Osteocyte (in vitro differentiated cells): Measurements from ENCODE around the gene DHRS12. TPM values are rescaled to one million over a fixed set of nuclear protein-coding genes. Genes with fewer than 3 reads are reported as not detected.

Experiments
- DNase-seq: peaks from one replicate; pipeline ENCODE4 v3.0.0; 2021; ENCODE audit warnings: mixed read lengths; ENCODE audit not compliant: unreplicated experiment; ENCODE audit errors: extremely low spot score
- H3K27ac Mint-ChIP-seq: one replicate; pipeline ENCODE4 v1.8.0; 2021; ENCODE audit warnings: mild to moderate bottlenecking, mixed read lengths; ENCODE audit not compliant: unreplicated experiment
- H3K27me3 Mint-ChIP-seq: one replicate; pipeline ENCODE4 v1.8.0; 2021; ENCODE audit warnings: mixed read lengths; ENCODE audit not compliant: unreplicated experiment
- H3K36me3 Mint-ChIP-seq: one replicate; pipeline ENCODE4 v1.8.0; 2021; ENCODE audit warnings: mixed read lengths; ENCODE audit not compliant: unreplicated experiment
- H3K4me1 Mint-ChIP-seq: one replicate; pipeline ENCODE4 v1.8.0; 2021; ENCODE audit warnings: mixed read lengths; ENCODE audit not compliant: unreplicated experiment
- H3K4me3 Mint-ChIP-seq: one replicate; pipeline ENCODE4 v1.8.0; 2021; ENCODE audit warnings: mild to moderate bottlenecking, moderate library complexity, mixed read lengths; ENCODE audit not compliant: unreplicated experiment
- H3K9me3 Mint-ChIP-seq: one replicate; pipeline ENCODE4 v1.8.0; 2021; ENCODE audit warnings: mixed read lengths; ENCODE audit not compliant: unreplicated experiment
- CTCF ChIP-seq: fragments of 200-600 bp; sonication (generic); IDR thresholded peaks from 2 replicates; pipeline ENCODE4 v1.5.0; 2021; ENCODE audit warnings: antibody characterized with exemption, mild to moderate bottlenecking, moderate library complexity
- total RNA-seq: library from RNA; stranded (reverse); gene quantifications from 2 replicates; pipeline ENCODE4 v1.2.1, GENCODE V29; 2021

DHRS12 gene
- total RNA-seq, 1 donor from 2014 or later = 9.2 TPM

DNA sequence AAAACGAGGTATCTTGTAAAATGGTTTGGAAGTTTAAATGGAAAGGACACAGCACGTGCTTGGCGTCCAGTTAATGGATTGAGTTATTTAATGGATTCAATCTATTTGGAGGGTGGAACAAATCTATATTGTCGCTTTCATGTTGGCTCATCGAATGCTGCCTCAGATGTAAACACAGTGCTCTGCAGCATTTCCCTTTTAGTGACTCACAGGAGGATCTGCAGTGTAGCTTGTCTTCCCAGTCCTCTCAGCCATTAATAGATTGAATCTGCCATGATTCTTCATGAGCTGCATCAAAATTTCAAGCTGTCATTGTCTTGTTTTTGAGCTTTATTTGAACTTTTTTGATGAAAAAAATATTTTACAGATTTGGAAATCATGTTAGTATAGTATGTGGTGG, 44.7 kb downstream of the DHRS12 start:
- H3K4me3 Mint-ChIP-seq = no peak overlapping the region
- H3K36me3 Mint-ChIP-seq = peaks cover 63% of the 10 kb centered on the region
- no peaks in the 10 kb centered on the region for H3K27me3 Mint-ChIP-seq
- H3K4me1 Mint-ChIP-seq = peaks cover 4% of the 10 kb centered on the region
- TF ChIP-seq CTCF = no peak
- H3K9me3 Mint-ChIP-seq = no peaks in the 10 kb centered on the region
- DNase-seq = no peak
- H3K27ac Mint-ChIP-seq = no peak overlapping the region

DNA sequence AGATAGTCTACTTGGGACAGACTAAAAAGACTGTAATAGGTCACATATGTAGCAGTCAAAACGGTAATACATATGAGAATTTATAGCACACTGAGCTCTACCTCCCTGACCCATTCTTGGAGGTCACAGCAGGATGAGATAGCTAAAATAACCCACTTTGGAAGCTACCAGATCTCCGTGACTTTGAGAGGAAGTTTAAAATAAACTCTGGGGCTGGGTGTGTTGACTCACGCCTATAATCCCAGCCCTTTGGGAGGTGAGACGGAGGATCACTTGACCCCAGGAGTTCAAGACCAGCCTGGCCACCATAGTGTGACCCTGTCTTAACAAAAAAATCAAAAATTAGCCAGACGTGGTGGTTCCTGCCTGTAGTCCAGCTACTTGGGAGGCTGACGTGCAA, 45.3 kb downstream of the DHRS12 start:
- Mint-ChIP-seq H3K36me3 (peaks cover 66% of the 10 kb centered on the region), H3K4me3 (no peak overlapping the region), H3K9me3 (no peaks in the 10 kb centered on the region), H3K4me1 (no peaks in the 10 kb centered on the region), H3K27me3 (no peaks in the 10 kb centered on the region), H3K27ac (no peak overlapping the region)
- DNase-seq = no peak
- no peak for TF ChIP-seq CTCF

- H3K27ac Mint-ChIP-seq = no peak overlapping the region
- no peaks in the 10 kb centered on the region for H3K4me1 Mint-ChIP-seq
- TF ChIP-seq CTCF = no peak
- DNase-seq = no peak
- H3K4me3 Mint-ChIP-seq = no peak overlapping the region
- no peaks in the 10 kb centered on the region for H3K27me3 Mint-ChIP-seq
- H3K9me3 Mint-ChIP-seq = no peaks in the 10 kb centered on the region
- H3K36me3 Mint-ChIP-seq = peaks cover 73% of the 10 kb centered on the region
Observed at GRCh38 chr13:51756651-51757050, 47.3 kb downstream of the DHRS12 start.

GRCh38 chr13:51747438-51748434, 56.2 kb downstream of the DHRS12 start:
- H3K4me1 Mint-ChIP-seq = no peaks in the 10 kb centered on the region
- H3K27me3 Mint-ChIP-seq = no peaks in the 10 kb centered on the region
- DNase-seq = no peak
- no peak for TF ChIP-seq CTCF
- H3K36me3 Mint-ChIP-seq = peaks cover 52% of the 10 kb centered on the region
- no peak overlapping the region for H3K4me3 Mint-ChIP-seq
- H3K27ac Mint-ChIP-seq = no peak overlapping the region
- H3K9me3 Mint-ChIP-seq = peaks cover 10% of the 10 kb centered on the region

GRCh38 chr13:51746802-51747201, 57.2 kb downstream of the DHRS12 start:
- H3K4me1 Mint-ChIP-seq = no peaks in the 10 kb centered on the region
- no peak overlapping the region for H3K4me3 Mint-ChIP-seq
- peaks cover 10% of the 10 kb centered on the region for H3K9me3 Mint-ChIP-seq
- H3K27ac Mint-ChIP-seq = no peak overlapping the region
- H3K36me3 Mint-ChIP-seq = peaks cover 47% of the 10 kb centered on the region
- no peaks in the 10 kb centered on the region for H3K27me3 Mint-ChIP-seq
- no peak for TF ChIP-seq CTCF
- DNase-seq = no peak
